GM15510 (cell line): ENCODE data around the gene NUFIP2.

Source experiments
- POLR2A ChIP-seq: IDR thresholded peaks from 3 replicates; pipeline ENCODE4 v1.6.1; 2011; ENCODE audit warnings: borderline replicate concordance; ENCODE audit not compliant: insufficient read length; ENCODE audit errors: extremely low read depth

Gene NUFIP2

DNA sequence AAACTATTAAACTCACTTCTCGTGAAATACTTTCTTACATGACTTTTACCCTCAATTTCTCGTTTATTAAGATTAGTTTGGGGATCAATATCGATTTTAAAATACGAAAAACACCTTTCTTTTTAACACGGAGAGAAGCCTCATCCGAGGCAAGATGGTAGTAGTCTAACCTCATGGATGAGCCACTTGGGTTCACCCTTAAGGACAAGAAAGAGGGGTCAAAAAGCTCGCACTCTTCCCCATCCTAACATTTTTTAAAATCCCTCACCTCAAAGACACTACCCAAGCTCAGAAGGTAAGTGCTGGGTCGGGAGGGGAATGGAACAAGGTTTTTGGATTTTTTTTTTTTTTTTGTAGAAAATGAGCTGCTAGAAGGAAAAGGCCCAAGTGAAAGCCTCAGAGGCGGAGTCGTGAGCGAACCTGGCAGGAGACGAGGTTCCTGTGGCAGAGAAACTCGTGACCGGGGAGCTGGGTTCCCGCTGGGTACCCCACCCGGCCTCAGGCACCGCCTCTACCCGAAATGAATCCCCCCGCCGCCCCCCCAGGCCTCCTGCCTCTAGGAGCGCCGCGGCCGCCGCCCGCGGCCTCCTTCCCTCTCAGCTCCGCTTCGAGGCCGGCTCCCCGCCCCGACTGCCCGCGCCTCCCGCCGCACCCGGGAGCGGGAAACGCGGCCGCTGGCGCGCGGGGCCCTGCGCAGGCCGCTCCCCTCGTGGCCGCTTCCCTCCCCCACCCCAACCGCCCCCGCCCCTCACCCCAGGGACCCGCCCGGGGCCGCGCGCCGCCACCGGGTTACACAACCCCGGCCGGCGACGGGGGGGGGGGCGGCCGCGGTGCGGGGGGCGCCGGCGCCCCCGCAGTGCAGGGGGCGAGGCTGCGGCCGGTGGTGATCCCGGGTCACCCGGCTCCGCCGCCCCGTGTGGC, 1.6 kb downstream of the NUFIP2 start:
- TF ChIP-seq POLR2A = no peak

DNA sequence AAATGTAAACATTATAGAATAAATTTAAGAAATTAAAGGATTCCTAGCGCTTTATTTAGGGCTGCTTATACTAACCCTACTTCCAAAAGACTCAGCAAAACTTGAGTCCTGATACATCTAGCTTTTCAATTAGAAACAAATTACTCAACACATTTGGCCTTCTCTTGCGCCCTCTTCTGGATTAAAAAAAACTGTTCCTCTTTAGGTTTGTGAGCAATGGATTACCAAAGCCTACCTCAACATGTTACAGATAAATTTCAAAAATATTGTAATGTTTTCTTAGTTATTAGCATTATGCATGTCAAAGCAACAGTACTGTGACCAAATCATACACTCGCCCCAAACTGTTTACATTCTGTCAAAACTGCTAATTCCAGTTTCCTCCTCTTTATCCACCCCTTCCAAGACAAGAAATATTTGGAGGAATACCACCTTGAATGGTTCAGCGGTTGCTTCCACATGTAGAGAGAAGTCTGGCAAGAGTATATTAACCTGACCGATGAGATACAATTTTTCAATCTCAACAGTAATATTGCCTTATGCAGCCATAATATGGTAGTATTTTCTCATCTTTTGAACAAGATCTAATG, 2.7 kb downstream of the NUFIP2 start:
- TF ChIP-seq POLR2A = no peak

DNA sequence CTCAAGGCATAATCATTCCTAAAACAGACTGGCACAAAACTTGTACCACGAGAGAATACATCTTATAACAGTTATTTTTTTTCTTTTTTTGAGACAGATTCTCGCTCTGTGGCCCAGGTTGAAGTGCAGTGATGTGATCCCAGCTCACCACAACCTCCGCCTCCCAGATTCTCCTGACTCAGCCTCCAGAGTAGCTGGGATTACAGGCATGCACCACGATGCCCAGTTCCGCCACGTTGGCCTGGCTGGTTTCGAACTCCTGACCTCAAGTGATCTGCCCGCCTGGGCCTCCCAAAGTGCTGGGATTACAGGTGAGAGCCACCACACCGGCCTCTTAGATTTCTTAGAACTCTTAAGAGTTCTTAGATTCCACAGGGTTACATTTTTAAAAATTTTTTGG, 4.1 kb downstream of the NUFIP2 start:
- no peak for TF ChIP-seq POLR2A

DNA sequence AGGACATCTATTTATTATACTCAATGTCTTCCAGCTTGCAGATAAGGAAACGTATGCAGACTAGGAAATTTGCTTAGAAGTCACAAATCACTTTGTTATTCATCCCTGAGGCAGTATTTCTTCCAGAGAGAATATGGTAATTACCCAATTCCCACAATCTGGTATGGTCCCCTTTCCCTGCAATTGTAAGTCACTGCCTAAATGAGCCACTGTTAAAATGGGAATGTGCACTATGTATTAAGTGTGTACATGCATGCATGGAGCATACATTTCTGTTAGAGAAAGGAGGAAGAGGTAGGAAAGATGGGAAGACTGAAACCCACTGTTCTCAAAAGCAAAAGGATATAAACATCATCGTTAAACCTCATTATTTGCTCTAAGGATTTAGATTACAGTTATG, 10.0 kb downstream of the NUFIP2 start:
- no peak for TF ChIP-seq POLR2A

DNA sequence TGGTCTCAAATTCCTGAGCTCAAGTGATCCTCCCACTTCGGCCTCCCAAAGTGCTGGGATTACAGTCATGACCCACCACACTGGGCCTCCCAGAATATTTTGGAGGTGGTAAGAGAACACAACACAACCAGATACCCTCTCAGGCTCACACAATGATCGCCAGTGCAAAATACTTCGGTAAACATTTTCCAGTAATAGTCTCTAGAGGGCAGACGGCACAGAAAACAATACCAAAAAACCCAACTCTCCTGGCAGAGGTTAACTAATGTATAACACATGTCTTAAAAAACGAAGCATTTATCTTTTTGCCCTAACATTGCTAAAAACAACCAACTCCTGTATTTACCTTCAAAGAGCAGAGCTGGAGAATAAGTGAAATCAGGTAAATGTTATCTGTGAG, 10.5 kb downstream of the NUFIP2 start:
- TF ChIP-seq POLR2A = no peak

DNA sequence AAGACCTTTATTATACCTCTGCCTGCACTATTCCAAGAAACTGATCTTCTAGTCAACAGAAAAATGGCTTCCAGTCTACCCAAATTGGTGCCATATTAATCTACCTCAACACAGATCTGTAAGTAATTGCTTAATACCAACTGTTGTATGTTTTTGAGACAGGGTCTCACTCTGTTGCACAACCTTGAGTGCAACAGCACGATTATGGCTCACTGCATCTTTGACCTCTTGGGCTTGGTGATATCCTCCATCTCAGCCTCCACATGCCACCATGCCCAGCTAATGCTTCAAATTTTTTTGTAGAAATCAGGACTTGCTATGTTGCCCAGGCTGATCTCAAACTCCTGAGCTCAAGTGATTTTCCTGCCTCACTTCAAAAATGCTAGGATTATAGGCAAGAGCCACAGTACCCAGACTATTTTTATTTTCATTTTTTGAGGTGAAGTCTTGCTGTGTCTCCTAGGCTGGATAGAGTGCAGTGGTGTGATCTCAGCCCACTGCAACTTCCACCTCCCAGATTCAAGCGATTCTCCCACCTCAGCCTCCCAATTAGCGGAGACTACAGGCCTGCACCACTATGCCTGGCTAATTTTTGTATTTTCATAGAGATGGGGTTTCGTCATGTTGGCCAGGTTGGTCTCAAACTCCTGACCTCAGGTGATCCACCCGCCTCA, 14.4 kb downstream of the NUFIP2 start:
- no peak for TF ChIP-seq POLR2A

DNA sequence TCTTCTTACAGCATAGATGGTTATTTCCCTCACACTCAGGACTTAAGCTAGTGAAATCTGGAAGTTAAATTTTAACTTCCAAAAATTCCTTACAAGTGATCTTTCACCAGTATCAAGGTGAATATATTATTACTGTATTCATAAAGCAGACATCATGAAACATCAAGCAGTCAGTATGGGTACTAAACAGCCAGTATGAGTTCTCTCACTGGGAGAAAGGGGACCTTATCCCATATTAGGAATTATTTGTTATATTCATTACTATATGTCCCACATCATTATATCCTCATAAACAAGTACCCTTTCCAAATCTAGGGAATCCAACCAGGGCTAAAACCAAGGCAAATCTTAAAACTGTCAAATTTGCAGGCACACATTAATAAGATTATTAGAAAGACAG, 15.3 kb downstream of the NUFIP2 start:
- TF ChIP-seq POLR2A = no peak

DNA sequence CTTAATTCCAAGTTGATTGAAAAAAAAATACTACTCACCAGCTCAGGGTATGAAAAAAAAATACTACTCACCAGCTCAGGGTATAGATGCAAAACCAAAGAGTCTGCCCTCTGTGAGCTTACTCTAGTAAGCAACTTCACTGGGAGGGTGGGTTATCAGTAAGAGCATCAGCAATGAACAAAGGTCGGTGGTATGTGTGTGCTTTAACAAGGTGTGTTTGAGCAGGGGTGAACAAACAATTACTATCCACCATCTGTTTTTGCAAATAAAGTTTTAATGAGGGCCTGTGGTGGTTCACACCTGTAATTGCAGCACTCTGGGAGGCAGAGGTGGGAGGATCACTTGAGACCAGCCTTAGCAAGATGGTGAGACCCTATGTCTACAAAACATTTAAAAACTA, 20.0 kb downstream of the NUFIP2 start:
- TF ChIP-seq POLR2A = no peak

DNA sequence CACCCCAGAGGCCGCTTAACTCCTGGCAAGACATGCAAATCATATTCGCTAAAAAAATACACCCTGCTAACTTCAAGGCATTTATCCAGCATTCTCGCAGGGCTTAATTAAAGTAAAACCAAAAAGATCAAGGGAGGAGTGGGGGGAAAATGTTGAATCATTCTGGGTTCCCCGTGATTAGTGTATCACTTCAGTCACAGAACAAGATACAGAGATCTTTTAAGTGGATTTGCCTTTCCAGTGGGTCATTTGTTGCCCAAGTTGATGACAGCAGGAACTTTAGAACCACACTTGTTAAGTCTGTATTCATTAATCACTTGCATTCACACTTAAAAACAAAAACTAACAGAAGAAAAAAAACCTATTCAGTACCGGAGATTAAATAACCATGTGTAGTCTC, 30.0 kb downstream of the NUFIP2 start:
- no peak for TF ChIP-seq POLR2A

DNA sequence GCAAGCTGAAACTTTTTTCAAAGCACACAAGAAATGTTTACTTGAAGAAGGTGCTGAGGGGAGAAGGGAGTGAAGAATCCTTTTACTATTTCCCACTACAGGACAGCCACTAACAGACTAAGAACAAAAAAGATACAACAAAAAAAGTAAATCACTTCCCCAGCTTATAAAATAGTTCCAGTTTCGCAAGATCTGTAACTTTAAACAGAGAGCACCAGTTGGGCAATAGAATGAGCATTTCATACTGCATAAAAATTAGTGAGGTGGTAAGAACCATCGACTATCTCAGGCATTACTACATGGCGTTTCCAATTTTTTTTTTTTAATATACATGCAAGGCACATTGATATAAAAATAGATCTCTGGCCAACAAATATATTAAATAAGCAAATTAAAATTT, 36.2 kb downstream of the NUFIP2 start:
- TF ChIP-seq POLR2A = no peak

DNA sequence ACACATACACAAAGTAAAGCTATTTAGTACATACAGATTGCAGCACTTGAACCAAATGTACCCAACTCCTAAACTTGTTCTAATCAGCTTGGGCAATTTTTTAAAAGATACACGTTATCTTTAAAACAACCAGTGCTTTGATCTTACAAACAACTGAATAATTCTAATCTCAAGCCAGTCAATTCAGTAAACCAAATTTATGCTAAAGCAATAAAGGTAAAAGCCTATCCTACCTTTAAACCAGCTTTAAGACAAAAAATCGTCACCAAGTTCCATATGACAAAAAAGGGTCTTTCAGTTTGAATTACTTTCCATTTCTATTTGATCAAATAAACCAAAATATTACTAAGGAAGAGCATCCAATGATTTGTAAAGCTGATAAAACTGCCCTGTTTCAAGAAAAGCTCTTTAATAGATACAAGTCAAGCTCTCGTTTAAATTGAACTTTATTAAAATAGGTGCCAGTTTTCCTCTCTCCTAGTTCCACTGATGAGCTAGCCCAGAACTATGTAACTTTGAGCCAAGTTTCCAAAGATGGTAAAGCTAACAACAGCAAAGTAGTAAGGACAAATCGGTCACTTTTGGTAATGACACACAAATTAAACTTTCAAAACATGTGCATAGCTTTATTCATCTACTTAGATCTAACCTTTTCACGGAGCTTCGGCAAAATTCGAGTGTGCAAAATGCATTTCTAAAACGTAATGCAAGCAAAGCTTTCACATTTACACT, 37.0 kb downstream of the NUFIP2 start:
- TF ChIP-seq POLR2A = no peak

DNA sequence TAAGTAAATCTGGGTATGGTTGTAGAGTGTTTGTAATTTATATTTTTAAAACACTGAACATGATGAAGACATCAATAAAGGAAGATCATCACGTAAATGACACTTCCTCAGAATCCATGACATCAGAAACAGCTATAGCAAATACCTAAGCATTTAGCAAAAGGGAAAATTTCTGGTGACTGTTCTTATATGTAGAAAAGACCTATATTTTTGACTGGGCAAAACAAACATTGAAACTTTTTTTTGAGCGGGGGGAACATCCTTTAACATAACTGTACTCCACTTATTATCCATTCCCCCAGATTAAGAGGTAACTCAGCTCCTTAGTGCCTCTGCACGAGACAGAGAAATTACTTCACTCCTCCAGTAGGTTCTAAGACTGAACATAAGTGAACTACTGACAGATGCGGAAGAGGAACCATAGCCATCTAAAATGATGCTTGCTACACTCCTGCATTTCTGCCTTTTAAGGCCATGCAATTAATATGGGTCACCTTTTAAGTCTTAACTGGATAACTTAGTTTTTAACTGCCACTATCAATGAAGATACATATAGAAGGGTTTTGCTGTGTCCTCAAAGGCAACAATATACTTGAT, 37.9 kb downstream of the NUFIP2 start:
- no peak for TF ChIP-seq POLR2A

DNA sequence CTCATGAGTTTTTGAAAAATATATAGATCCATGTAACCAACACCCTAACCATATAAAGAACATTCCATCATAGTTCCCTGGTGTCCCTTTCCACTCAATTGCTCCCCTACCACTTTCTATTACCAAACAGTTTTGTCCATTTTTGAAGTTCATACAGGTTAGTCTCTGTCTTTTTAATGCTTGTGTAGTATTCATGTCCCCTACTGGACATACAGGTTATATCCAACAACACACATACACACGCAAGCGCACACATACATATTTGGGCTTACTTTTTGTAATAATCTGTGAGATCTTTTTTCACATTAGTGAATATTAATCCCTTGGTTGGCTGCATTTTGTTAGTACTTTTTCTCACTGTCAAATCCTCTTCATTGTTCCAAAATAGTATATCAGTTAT, 40.9 kb downstream of the NUFIP2 start:
- TF ChIP-seq POLR2A = no peak

DNA sequence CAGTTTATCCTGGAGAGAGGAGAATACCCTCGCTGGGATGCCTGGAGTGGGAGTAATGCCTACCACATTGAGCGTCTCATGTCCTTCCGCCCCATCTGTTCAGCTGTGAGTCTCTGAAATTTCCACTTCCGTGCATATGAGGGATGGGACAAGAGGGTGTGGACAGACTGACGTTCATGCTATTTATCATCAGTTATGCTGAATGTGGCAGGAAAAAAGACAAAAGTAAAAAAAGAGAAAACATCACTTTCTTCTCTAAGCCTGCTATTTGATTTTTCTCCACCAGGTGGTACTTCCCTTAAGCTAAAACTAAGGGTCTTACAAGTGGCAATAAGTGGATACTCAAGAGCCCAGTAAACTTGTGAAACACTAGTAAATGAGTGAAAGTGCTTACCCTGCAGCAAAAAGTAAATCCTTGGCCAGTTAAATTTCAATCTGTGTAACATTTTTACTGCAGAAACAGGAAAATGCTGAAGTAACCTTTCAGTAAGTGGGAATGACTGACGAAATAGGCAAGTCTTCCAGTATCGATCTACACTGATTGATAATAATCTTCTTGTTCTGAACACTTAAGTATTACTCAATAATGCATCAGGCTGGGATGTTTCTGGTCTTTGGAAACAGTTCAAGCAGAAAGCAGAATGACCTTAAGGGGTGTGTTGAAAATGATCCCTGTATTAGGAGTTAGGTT, 41.7 kb downstream of the NUFIP2 start:
- no peak for TF ChIP-seq POLR2A
